ENCODE results near the gene PIP5KL1.

The PIP5KL1 gene

GRCh38 chr9:127968042-127968441 is 37.5 kb upstream of the PIP5KL1 start:
- DNase-seq = no peak

- DNase-seq = no peak
Observed at GRCh38 chr9:127967151-127967809, 36.7 kb upstream of the PIP5KL1 start.

GRCh38 chr9:127966416-127967150 is 36.0 kb upstream of the PIP5KL1 start:
- DNase-seq = no peak

DNA sequence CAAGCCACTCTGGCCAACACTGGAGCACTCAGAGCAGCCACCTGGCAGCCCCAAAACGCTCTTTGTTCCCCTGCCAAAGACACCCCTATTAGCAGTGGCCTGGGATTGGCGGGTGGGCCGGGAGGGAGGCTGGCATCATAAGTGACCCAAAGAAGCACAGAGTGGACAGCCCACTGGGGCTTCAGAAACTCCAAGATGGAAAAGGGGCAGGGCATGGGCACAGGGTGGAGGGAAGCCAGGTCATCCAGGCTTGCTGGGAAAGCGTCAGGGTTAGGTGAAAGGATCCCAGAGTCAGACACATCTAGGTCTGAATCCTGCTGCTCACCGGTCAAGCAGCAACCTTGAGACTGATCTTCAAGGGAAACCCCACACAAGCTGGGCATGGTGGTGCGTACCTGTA is 35.4 kb upstream of the PIP5KL1 start:
- no peak for DNase-seq

DNA sequence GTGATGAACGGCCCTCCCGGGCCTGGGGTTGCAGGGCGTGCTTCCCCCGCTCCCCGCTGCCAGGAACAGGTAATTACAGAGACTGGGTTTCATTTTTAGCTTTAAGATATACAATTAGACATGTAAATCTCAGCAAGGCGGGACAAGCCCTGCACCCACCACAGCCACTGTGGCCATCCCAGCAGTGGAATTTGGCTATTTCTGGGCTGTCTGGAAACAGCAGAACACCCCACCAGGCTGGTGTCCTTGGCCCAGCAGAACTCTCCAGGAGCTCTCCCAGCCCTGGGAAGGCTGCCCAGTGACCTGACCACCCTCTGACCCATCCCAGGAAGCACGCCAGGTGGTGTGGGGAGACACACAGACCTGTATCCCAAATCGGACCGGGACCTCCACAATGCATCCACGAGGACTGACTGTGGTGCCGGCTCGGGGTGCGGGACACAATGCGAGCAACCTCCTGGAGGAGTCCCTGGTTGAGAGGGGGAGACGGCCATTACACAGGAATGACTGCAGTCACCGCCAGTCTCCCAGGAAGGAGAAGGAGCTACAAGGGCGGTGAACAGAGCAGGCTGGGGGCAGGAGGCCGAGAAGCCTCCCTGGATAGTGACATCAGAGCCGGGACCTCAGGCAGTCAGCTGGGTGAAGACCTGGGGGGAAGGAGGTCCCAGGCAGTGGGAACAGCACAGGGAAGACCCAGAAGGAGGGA is 32.9 kb upstream of the PIP5KL1 start:
- no peak for DNase-seq

GRCh38 chr9:127963041-127963358 is 32.4 kb upstream of the PIP5KL1 start:
- no peak for DNase-seq

- DNase-seq = no peak
Observed at GRCh38 chr9:127962278-127962677, 31.7 kb upstream of the PIP5KL1 start.

GRCh38 chr9:127961613-127962155 is 31.1 kb upstream of the PIP5KL1 start:
- no peak for DNase-seq

DNA sequence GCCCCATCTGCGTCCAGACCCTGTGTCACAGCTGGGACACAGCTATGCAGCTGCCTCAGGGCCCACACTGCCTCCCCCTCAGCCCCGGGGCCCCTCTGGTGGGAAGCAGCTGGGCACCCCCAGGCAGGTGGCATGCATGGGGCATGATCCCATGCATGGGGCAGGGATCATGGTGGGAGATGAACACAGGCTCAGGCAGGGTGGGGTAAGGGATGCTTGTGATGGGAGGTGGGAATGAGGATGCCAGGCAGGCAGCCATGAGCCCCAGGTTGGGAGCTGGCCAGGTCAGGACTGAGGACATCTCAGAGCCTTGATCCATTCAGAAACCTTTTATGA is 30.5 kb upstream of the PIP5KL1 start:
- DNase-seq = no peak

DNA sequence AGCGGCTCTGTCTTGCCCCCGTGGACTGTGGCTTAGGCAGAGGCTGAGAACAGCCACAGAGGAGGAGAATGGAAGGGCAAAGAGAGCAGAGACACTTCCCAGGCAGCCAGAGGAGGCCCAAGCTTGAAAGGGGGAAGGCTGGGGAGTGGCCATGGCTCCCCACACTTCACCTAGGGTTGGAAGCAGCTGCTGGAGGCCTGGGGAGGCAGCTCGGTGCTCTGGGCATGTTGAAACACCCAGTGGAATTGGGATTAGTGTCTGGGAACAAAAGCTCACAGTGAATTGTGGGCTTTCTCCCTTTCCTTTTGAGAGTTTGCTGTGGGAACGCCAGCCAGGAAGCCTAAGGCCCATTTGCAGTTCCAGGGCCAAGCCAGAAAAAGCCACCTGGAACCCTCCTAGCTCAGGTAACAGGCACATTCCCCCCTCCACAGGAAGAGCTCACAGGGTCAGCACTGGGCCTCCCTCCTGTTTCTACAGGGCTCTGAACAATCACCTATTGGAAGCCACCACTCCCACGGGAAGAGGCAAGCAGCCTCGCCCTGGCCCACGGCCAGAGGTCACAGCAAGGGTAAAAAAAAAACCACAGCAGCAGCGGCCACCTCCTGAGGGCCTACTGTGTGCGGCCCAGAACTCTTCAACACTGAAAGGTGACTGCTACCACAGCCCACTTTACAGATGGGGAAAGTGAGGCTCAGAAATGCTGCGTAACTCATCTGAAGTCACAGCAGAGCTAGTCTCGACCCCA is 30.0 kb upstream of the PIP5KL1 start:
- DNase-seq = no peak

DNA sequence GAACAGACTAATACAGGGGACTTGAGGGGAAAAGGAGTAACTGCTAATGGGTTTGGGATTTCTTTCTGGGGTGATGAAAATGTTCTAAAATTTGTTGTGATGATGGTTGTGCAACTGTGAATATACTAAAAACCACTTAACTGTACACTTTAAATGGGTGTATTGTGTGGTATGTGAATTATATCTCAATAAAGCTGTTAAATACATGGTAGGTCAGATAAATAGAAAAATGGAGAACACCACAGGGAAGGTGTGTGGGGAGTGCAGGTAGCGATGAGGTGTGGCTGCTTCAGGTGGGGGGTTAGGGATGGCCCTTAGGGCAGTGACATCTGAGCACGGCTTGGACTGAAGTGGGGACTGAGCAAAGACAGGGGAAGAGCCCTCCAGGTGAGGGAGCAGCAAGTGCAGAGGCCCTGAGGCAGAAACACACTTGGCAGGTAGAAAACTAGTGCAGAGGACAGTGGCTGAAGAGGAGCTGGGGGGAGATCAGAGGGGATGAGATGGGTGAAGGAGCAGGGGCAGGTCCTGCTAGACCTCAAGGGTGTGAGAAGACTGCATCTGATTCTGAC is 29.3 kb upstream of the PIP5KL1 start:
- DNase-seq = no peak

- no peak for DNase-seq
Observed at GRCh38 chr9:127959398-127959797, 28.8 kb upstream of the PIP5KL1 start.

DNA sequence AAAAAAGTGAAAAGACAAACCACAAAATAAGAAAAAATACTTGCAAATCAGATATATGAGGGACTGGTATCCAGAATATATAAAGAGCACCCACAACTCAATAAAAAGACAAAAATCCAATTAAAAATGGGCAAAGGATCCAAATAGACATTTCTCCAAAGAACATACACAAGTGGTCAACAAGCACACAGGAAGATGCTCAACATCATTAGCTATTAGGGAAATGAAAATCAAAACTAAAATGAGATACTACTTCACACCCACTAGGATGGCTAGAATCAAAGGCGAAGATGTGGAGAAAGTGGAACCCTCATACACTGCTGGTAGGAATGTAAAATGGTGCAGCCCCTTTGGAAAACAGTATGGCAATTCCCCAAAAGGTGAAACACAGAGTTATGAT is 28.2 kb upstream of the PIP5KL1 start:
- no peak for DNase-seq

GRCh38 chr9:127955294-127956015 is 24.9 kb upstream of the PIP5KL1 start:
- DNase-seq = peak; percentile 72

DNA sequence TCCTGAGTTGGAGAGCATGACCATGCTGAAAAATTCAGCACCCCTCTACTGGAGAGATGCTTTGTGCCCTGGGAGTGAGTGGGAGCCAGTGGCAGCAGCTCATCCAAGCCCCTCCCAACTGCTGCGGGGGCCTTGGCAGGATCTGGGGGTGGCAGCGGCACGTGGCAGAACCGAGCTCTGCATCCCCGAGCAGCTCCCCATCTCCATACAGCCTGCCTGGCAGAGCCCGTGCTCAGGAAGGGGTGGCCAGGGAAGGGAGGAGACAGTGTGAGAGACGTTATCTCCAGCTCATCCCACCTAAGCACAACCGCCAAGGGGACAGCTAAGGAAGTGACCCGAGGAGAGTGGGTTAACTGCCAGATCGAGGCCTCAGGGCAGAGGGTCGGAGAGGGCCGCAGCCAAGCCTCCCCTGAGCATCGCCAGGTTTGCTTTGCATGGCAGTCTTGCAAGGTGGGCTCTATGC is 24.3 kb upstream of the PIP5KL1 start:
- DNase-seq = no peak

- no peak for DNase-seq
Observed at GRCh38 chr9:127953768-127954505, 23.4 kb upstream of the PIP5KL1 start.

DNA sequence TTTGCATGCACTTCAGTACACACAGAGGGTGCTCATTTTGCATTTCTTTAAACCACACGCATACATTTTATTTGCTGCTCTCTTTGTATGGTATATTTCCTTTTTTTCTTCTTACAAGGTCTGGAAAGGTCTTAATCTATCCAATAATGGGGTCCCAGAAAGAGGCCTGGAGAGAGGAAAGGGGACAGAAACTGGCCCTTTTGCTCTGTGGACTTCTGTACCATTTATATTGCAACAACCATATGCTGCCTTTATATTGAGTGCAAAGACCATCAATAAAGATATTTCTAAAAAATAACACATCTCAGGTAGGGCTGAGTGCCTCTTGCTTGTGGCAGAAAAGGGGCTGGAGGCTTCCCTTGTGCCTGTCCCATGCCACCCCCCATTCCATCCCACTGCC is 22.6 kb upstream of the PIP5KL1 start:
- no peak for DNase-seq

DNA sequence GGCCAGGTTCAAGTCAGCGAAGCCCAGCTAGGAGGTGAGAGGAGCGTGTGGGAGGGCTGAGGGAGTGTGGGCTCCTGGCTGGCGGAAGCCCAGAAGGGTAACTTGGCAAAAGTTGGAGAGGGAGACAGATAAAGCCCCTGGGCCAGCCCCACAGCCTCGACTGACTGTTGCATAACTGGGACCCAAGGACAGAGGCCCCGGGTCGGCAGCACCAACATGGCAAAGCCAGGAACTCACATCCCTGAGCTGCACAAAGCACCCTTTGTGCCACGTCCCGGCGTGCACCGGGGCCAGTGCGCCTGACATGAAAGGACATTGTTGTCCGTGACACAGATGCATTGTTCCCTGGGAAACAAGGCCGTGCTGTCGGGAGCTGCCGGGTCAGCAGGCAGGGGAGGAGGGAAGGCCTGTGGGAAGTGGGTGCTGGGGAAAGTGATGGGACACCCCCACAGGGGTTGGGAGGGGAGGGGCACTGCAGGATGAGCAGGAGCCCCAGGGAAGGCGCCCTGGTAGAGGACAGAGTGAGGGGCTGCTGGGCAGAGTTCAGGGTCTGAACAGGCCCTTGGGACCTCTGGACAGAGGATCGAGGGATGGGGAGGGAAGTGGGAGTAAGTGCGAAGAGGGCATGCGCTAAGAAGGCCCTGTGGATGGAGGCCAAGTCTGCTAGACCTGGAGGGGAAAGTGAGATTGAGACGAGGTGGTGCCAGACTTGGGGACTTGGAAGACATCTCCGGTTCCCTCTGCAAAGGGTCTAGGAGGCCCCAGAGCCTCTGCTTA is 20.1 kb upstream of the PIP5KL1 start:
- no peak for DNase-seq

DNA sequence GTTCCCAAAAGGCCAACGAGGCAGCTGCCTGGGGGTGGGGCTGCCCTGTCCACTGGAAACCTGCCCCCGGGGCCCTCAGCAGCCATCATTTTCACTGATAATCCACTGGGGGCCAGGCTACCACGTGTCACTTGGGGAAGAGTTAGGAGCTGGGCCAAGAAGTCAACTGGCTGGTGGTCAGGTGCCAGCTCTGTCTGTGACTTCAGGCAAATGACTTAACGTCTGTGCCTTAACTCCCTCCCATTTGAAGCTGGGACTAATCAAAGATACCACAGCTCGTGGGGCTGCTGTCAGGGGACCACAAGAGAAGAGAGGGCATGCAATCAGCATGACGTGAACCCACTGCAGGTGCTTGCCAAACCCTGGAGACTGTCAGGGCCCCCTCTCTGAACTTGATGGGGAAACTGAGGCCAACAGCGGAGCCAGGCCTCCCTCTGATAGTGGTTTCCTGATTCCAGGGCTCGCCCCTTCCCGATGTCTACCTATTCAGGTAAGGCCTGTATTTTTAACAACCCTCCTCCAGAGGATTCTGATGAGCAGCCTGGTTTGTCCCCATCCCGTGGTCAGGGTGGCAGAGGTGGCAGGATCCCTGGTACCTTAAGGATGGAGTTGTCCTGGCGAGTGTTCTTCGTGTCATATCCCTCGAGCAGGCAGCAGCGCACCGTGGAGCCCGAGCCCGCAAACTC is 19.4 kb upstream of the PIP5KL1 start:
- no peak for DNase-seq
